Endothelial cell of umbilical vein (primary cell): Measurements from ENCODE around the gene RDH14. TPM values are rescaled to one million over a fixed set of nuclear protein-coding genes. Genes with fewer than 3 reads are reported as not detected.
A peak's percentile ranks its signal among the peaks of the same experiment; 100 is the strongest.

ENCODE experiments used
- BruUV-seq: library from RNA; stranded (reverse); fragments of 400-500 nt; replicated peaks from 2 replicates; lab custom pipeline; 2021; lab: Mats Ljungman, UMichigan
- CTCF ChIA-PET: fragments of 300-600, 350-600 bp; sonication (Branson Sonifier 250); formaldehyde crosslinking; loops from one replicate; lab custom pipeline; 2021; ENCODE audit warnings: antibody characterized with exemption, inconsistent platforms; lab: Charles Lee
- POLR2A ChIA-PET: fragments of 300-600, 350-600 bp; sonication (Branson Sonifier 250); formaldehyde crosslinking; loops from one replicate; lab custom pipeline; 2021; ENCODE audit warnings: antibody characterized with exemption, inconsistent platforms; lab: Charles Lee
- DNase-seq: peaks from one replicate; pipeline ENCODE4 v3.0.0-alpha.2; 2011; ENCODE audit warnings: low read depth, low spot score
- FAIRE-seq: peaks from 2 replicates; lab custom pipeline; 2011; peaks lifted over from hg19 to GRCh38; lab: Jason Lieb, UNC
- H2AFZ ChIP-seq: 2 replicates; pipeline ENCODE4 v1.6.0; 2012; ENCODE audit warnings: low read depth, low read length, control low read depth, inconsistent platforms
- H3K27ac ChIP-seq: 2 replicates; pipeline ENCODE4 v1.5.1; 2011; ENCODE audit warnings: low read depth, mild to moderate bottlenecking, control low read depth, low read length, moderate library complexity; ENCODE audit not compliant: insufficient read depth
- H3K27me3 ChIP-seq, 2 experiments: 2 replicates each; pipeline versions ENCODE4 v1.6.0 to v1.6.1; 2011; ENCODE audit warnings: low read length in 2 of 2, mixed read lengths in 1 of 2; ENCODE audit not compliant: control insufficient read depth in 2 of 2, insufficient read depth in 2 of 2
- H3K36me3 ChIP-seq, 2 experiments: 2 replicates in 1 of 2; 3 replicates in 1 of 2; pipeline ENCODE4 v1.5.1; 2011; ENCODE audit warnings: low read length in 2 of 2, mild to moderate bottlenecking in 1 of 2, moderate library complexity in 1 of 2; ENCODE audit not compliant: control insufficient read depth in 2 of 2, insufficient read depth in 2 of 2; ENCODE audit errors: extremely low read depth in 1 of 2
- H3K4me1 ChIP-seq: 3 replicates; pipeline ENCODE4 v1.5.1; 2011; ENCODE audit warnings: mild to moderate bottlenecking, low read length; ENCODE audit not compliant: control insufficient read depth, insufficient read depth; ENCODE audit errors: extremely low read depth
- H3K4me2 ChIP-seq: 2 replicates; pipeline ENCODE4 v1.6.1; 2011; ENCODE audit warnings: low read length, control low read depth, mixed read lengths; ENCODE audit not compliant: insufficient read depth
- H3K4me3 ChIP-seq, 3 experiments: fragments of 200-600 bp in 1 of 3; sonication (generic), shearing (Covaris generic) in 1 of 3; replicated peaks in 1 of 3; 2 replicates each; pipeline ENCODE4 v1.5.1; 2011 to 2016; ENCODE audit warnings: control low read depth in 3 of 3, low read length in 3 of 3, mild to moderate bottlenecking in 2 of 3, inconsistent platforms in 1 of 3, low read depth in 1 of 3, moderate library complexity in 1 of 3; ENCODE audit not compliant: insufficient read depth in 1 of 3
- H3K79me2 ChIP-seq: 2 replicates; pipeline ENCODE4 v1.6.0; 2012; ENCODE audit warnings: low read length, inconsistent platforms; ENCODE audit not compliant: control insufficient read depth, insufficient read depth
- H3K9ac ChIP-seq: replicated peaks from 2 replicates; pipeline ENCODE3; 2011; ENCODE audit warnings: low read length, control low read depth; ENCODE audit not compliant: insufficient read depth; ENCODE audit errors: extremely low read depth
- H3K9me1 ChIP-seq: replicated peaks from 3 replicates; pipeline ENCODE4 v1.6.0; 2011; ENCODE audit warnings: mild to moderate bottlenecking, low read length; ENCODE audit not compliant: control insufficient read depth, insufficient read depth; ENCODE audit errors: extremely low read depth
- H3K9me3 ChIP-seq: replicated peaks from 2 replicates; pipeline ENCODE4 v1.5.1; 2012; ENCODE audit warnings: low read length, inconsistent platforms; ENCODE audit not compliant: control insufficient read depth, insufficient read depth
- H4K20me1 ChIP-seq: replicated peaks from 2 replicates; pipeline ENCODE3; 2011; ENCODE audit warnings: mild to moderate bottlenecking, low read length; ENCODE audit not compliant: control insufficient read depth, insufficient read depth; ENCODE audit errors: extremely low read depth
- CTCF ChIP-seq, 2 donors: IDR thresholded peaks; 1 replicate in 1 of 2; 2 replicates in 1 of 2; pipeline ENCODE4 v1.5.1; 2011; ENCODE audit warnings: low read length in 2 of 2, mild to moderate bottlenecking in 2 of 2, moderate library complexity in 2 of 2, control low read depth in 1 of 2, inconsistent platforms in 1 of 2, low read depth in 1 of 2; ENCODE audit not compliant: insufficient read depth in 1 of 2; ENCODE audit errors: extremely low read depth in 1 of 2
- EZH2 ChIP-seq: IDR thresholded peaks from 2 replicates; pipeline ENCODE4 v1.6.1; 2012; ENCODE audit warnings: borderline replicate concordance, low read depth, mild to moderate bottlenecking, moderate library complexity, low read length, inconsistent platforms; ENCODE audit not compliant: severe bottlenecking
- JUN ChIP-seq: IDR thresholded peaks from 2 replicates; pipeline ENCODE4 v1.6.1; 2011; ENCODE audit warnings: borderline replicate concordance, low read depth; ENCODE audit not compliant: insufficient read length, insufficient read depth
- POLR2A ChIP-seq: IDR thresholded peaks from 2 replicates; pipeline ENCODE4 v1.6.1; 2012; ENCODE audit warnings: low read depth, mild to moderate bottlenecking, control low read depth, low read length
- dilution Hi-C: fragments of 300-500 bp; cut with MboI; formaldehyde crosslinking; loops from one replicate; pipeline ENCODE4 v1.15.0; 2019; ENCODE audit warnings: low sequenced_read_pairs; ENCODE audit not compliant: extremely low pct_ligation_motif_present
- intact Hi-C: fragments of 100-400 bp; cut with micrococcal nuclease; formaldehyde crosslinking; loops from one replicate; pipeline ENCODE4 v1.10.0; 2022
- polyA plus RNA-seq, 4 experiments: library from polyadenylated mRNA; depleted of rRNA in 3 of 4; stranded (reverse) in 3 of 4; unstranded in 1 of 4; fragments of >200 nt; gene quantifications; 2 replicates each; pipeline versions ENCODE4 v1.2.1 to v1.2.3, GENCODE V29; 2011 to 2012; ENCODE audit warnings: missing spikeins in 1 of 4
- total RNA-seq: library from RNA; stranded (reverse); gene quantifications from 2 replicates; pipeline ENCODE4 v1.2.3, GENCODE V29; 2021

Gene RDH14
- total and polyA plus RNA-seq, 2 donors (not counting 3 experiments of a cell fraction or from before 2014, with no cell fraction given): 8.8 to 12.4 TPM

- peaks cover 19% of the 10 kb centered on the region for H3K4me1 ChIP-seq
- no peak overlapping the region for H3K9ac ChIP-seq
- no peaks in the 10 kb centered on the region for H4K20me1 ChIP-seq
- H3K9me1 ChIP-seq: peaks cover 6% of the 10 kb centered on the region
- FAIRE-seq (no peak), DNase-seq (no peak)
- H3K27ac ChIP-seq: no peak overlapping the region
- no peaks in the 10 kb centered on the region for H3K27me3 ChIP-seq
- H3K4me2 ChIP-seq: peak overlapping the region; percentile 11
- intact Hi-C loops (no loop called here), dilution Hi-C loops (no loop called here)
- BruUV-seq: no TSS peak
- H3K79me2 ChIP-seq: peaks cover 15% of the 10 kb centered on the region
- H3K9me3 ChIP-seq: no peaks in the 10 kb centered on the region
- peaks cover 5 to 9% of the 10 kb centered on the region in 2 experiments for H3K36me3 ChIP-seq
- CTCF ChIA-PET: interaction anchor here (0.9 to 3.0 kb wide), 2 partner anchors 12 to 38 kb away, joined by 3 to 20 read pairs; no protein-coding TSS in a partner anchor
- H2AFZ ChIP-seq: no peak overlapping the region
- no peak for TF ChIP-seq POLR2A
- POLR2A ChIA-PET: no interaction called here
- no peak overlapping the region for H3K4me3 ChIP-seq
Observed at GRCh38 chr2:18558458-18558857, 2.0 kb downstream of the RDH14 start.

DNA sequence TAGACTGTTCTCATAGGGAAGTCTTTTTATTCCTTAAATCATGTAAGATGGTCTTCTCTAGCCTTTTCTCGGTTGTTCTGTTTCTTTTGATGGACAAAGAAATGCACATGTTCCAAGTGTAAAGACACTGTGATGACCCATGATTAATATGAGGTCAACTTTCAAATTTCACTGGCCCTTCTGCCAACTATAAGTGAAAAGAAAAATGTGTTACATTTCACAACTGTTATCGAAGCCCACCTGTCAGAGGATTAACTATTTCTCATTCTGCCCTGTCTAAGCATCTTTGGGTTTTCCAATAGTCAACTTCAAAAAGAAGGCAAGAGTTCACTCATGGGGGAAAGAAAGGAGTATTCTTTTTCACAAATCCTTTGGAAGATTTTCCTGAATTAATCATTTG is 3.3 kb downstream of the RDH14 start:
- intact Hi-C loops: no loop called here
- CTCF ChIA-PET: no interaction called here
- peaks cover 15% of the 10 kb centered on the region for H3K79me2 ChIP-seq
- FAIRE-seq: no peak
- no peaks in the 10 kb centered on the region for H4K20me1 ChIP-seq
- POLR2A ChIA-PET: no interaction called here
- H3K9me3 ChIP-seq: no peaks in the 10 kb centered on the region
- peaks cover 5 to 9% of the 10 kb centered on the region in 2 experiments for H3K36me3 ChIP-seq
- no peak overlapping the region for H3K4me3 ChIP-seq
- dilution Hi-C loops: no loop called here
- H3K27ac ChIP-seq: no peak overlapping the region
- peaks cover 6% of the 10 kb centered on the region for H3K9me1 ChIP-seq
- H3K4me1 ChIP-seq: peaks cover 29% of the 10 kb centered on the region
- BruUV-seq: no TSS peak
- no peak overlapping the region for H2AFZ ChIP-seq
- no peaks in the 10 kb centered on the region for H3K27me3 ChIP-seq
- TF ChIP-seq POLR2A (no peak), CTCF (IDR thresholded peaks at IDR 0.05; ENCODE audit: extremely low read depth in 1 of 2, insufficient read depth in 1 of 2, low read depth in 1 of 2, low read length in 2 of 2) (no peak), JUN (no peak), EZH2 (no peak)
- H3K9ac ChIP-seq: no peak overlapping the region
- H3K4me2 ChIP-seq: no peak overlapping the region
- DNase-seq: no peak
